SK-N-SH (cell line): Measurements from ENCODE around the gene PCSK9. TPM values are rescaled to one million over a fixed set of nuclear protein-coding genes. Genes with fewer than 3 reads are reported as not detected.

Experiments
- CTCF ChIA-PET: fragments of 300-600, 350-600 bp; formaldehyde crosslinking; extraction: SDS; loops from one replicate; lab custom pipeline; 2021; lab: Yijun Ruan, JAX
- POLR2A ChIA-PET: fragments of 350-600 bp; sonication (Branson Sonifier 250); formaldehyde crosslinking; extraction: SDS; loops from one replicate; lab custom pipeline; 2020; ENCODE audit warnings: antibody characterized with exemption, inconsistent platforms; lab: Yijun Ruan, JAX
- DNase-seq: peaks from one replicate; pipeline ENCODE4 v3.0.0; 2012
- H2AFZ ChIP-seq: fragments of 200-600 bp; sonication (generic); 2 replicates; pipeline ENCODE4 v1.8.1; 2016; ENCODE audit warnings: antibody characterized with exemption, mild to moderate bottlenecking, low read depth
- H3F3A ChIP-seq: fragments of 200-600 bp; sonication (generic); replicated peaks from 2 replicates; pipeline ENCODE3; 2016; ENCODE audit warnings: antibody characterized with exemption, mild to moderate bottlenecking; ENCODE audit not compliant: insufficient read depth
- H3K27ac ChIP-seq, 2 experiments: fragments of 200-500 bp in 1 of 2; fragments of 200-600 bp in 1 of 2; sonication (Bioruptor generic) in 1 of 2; sonication (generic), shearing (Covaris generic) in 1 of 2; 2 replicates each; pipeline versions ENCODE4 v1.5.1 to v1.6.1; 2014 to 2016; ENCODE audit warnings: low read depth in 2 of 2, inconsistent platforms in 1 of 2, low read length in 1 of 2, mild to moderate bottlenecking in 1 of 2, mixed read lengths in 1 of 2
- H3K27me3 ChIP-seq: fragments of 200-600 bp; sonication (generic), shearing (Covaris generic); 2 replicates; pipeline ENCODE4 v1.6.1; 2016; ENCODE audit warnings: mixed run types; ENCODE audit not compliant: insufficient read depth
- H3K36me3 ChIP-seq, 2 experiments: fragments of 200-500 bp in 1 of 2; fragments of 200-600 bp in 1 of 2; sonication (Bioruptor generic) in 1 of 2; sonication (generic) in 1 of 2; replicated peaks in 1 of 2; 2 replicates each; pipeline versions ENCODE3 to v1.5.1; 2014 to 2016; ENCODE audit warnings: low read length in 1 of 2, mild to moderate bottlenecking in 1 of 2; ENCODE audit not compliant: insufficient read depth in 2 of 2, control insufficient read depth in 1 of 2
- H3K4me1 ChIP-seq, 2 experiments: fragments of 200-500 bp in 1 of 2; fragments of 200-600 bp in 1 of 2; sonication (Bioruptor generic) in 1 of 2; sonication (generic), shearing (Covaris generic) in 1 of 2; 2 replicates each; pipeline versions ENCODE4 v1.5.1 to v1.6.1; 2014 to 2016; ENCODE audit warnings: low read depth in 1 of 2, low read length in 1 of 2, mixed run types in 1 of 2; ENCODE audit not compliant: insufficient read depth in 2 of 2, control insufficient read depth in 1 of 2
- H3K4me2 ChIP-seq: fragments of 200-600 bp; sonication (generic), shearing (Covaris generic); 2 replicates; pipeline ENCODE4 v1.6.1; 2017; ENCODE audit warnings: mixed run types
- H3K4me3 ChIP-seq, 2 experiments: fragments of 200-500 bp in 1 of 2; fragments of 200-600 bp in 1 of 2; sonication (Bioruptor generic) in 1 of 2; sonication (generic), shearing (Covaris generic) in 1 of 2; 2 replicates each; pipeline versions ENCODE4 v1.5.1 to v1.8.1; 2014 to 2016; ENCODE audit warnings: low read depth in 2 of 2, inconsistent platforms in 1 of 2, low read length in 1 of 2, mild to moderate bottlenecking in 1 of 2, mixed read lengths in 1 of 2, moderate library complexity in 1 of 2
- H3K79me2 ChIP-seq: fragments of 200-600 bp; sonication (generic); 2 replicates; pipeline ENCODE4 v1.8.1; 2017; ENCODE audit warnings: mild to moderate bottlenecking; ENCODE audit not compliant: insufficient read depth
- H3K9ac ChIP-seq: fragments of 200-600 bp; sonication (generic); 2 replicates; pipeline ENCODE4 v1.6.1; 2017; ENCODE audit warnings: mixed run types
- H3K9me2 ChIP-seq: fragments of 200-600 bp; sonication (generic); 2 replicates; pipeline ENCODE4 v1.6.1; 2017; ENCODE audit warnings: mixed run types
- H3K9me3 ChIP-seq: fragments of 200-600 bp; sonication (generic); 2 replicates; pipeline ENCODE4 v1.6.1; 2017; ENCODE audit warnings: mixed run types, mild to moderate bottlenecking, moderate library complexity
- H4K20me1 ChIP-seq: fragments of 200-600 bp; sonication (generic); 2 replicates; pipeline ENCODE4 v1.6.1; 2017; ENCODE audit warnings: mild to moderate bottlenecking, mixed run types; ENCODE audit not compliant: insufficient read depth
- CTCF ChIP-seq: fragments of 200-600 bp; sonication (generic); IDR thresholded peaks from 2 replicates; pipeline ENCODE4 v1.6.1; 2017; ENCODE audit warnings: antibody characterized with exemption, mild to moderate bottlenecking, moderate library complexity
- ELF1 ChIP-seq: IDR thresholded peaks from 2 replicates; pipeline ENCODE4 v1.4.0; 2012
- FOSL2 ChIP-seq: IDR thresholded peaks from 2 replicates; pipeline ENCODE4 v1.4.0; 2012; ENCODE audit warnings: low read depth, mild to moderate bottlenecking, moderate library complexity, borderline replicate concordance
- FOXM1 ChIP-seq: IDR thresholded peaks from 2 replicates; pipeline ENCODE4 v1.4.0; 2012; ENCODE audit warnings: low read depth, mild to moderate bottlenecking
- GABPA ChIP-seq: IDR thresholded peaks from 2 replicates; pipeline ENCODE4 v1.4.0; 2012; ENCODE audit warnings: low read depth, mild to moderate bottlenecking
- IRF3 ChIP-seq: fragments of 150-350 bp; IDR thresholded peaks from 2 replicates; pipeline ENCODE4 v1.6.1; 2016; ENCODE audit warnings: mild to moderate bottlenecking, low read depth, low read length
- MEF2A ChIP-seq: IDR thresholded peaks from 2 replicates; pipeline ENCODE4 v1.4.0; 2012; ENCODE audit warnings: low read depth, borderline replicate concordance
- NFIC ChIP-seq: IDR thresholded peaks from 2 replicates; pipeline ENCODE4 v1.4.0; 2012; ENCODE audit warnings: borderline replicate concordance
- RAD21 ChIP-seq: IDR thresholded peaks from 2 replicates; pipeline ENCODE4 v1.6.1; 2012; ENCODE audit warnings: mild to moderate bottlenecking, low read length
- RXRA ChIP-seq: IDR thresholded peaks from 2 replicates; pipeline ENCODE4 v1.4.0; 2012; ENCODE audit warnings: low read depth, mild to moderate bottlenecking, borderline replicate concordance
- SIN3A ChIP-seq: IDR thresholded peaks from 2 replicates; pipeline ENCODE4 v1.6.1; 2012; ENCODE audit warnings: low read depth, mild to moderate bottlenecking, low read length, moderate library complexity, borderline replicate concordance
- TAF1 ChIP-seq: IDR thresholded peaks from 2 replicates; pipeline ENCODE4 v1.6.1; 2012; ENCODE audit warnings: low read depth, mild to moderate bottlenecking, low read length, moderate library complexity, borderline replicate concordance
- TCF12 ChIP-seq: IDR thresholded peaks from 2 replicates; pipeline ENCODE4 v1.4.0; 2012
- TEAD4 ChIP-seq: IDR thresholded peaks from 2 replicates; pipeline ENCODE4 v1.4.0; 2012; ENCODE audit warnings: mild to moderate bottlenecking, borderline replicate concordance; ENCODE audit not compliant: insufficient read depth
- USF2 ChIP-seq: fragments of 150-350 bp; IDR thresholded peaks from 2 replicates; pipeline ENCODE4 v1.6.1; 2017; ENCODE audit warnings: antibody characterized with exemption, low read length, low read depth, borderline replicate concordance
- WGBS: methylation state at CpG from one replicate; pipeline ENCODE4 v1.1.6; 2017; ENCODE audit warnings: low lambda C conversion rate; 5-methylcytosine and 5-hydroxymethylcytosine counted together
- polyA plus RNA-seq, 3 experiments: library from polyadenylated mRNA; depleted of rRNA; stranded (reverse); fragments of >200 nt; gene quantifications; 2 replicates each; pipeline ENCODE4 v1.2.3, GENCODE V29; 2012

The PCSK9 gene
- polyA plus RNA-seq, 1 of the 3 experiments (the other 2 are of a cell fraction) = 0.02 TPM

- Histone ChIP-seq H3K36me3 (no peaks in the 10 kb centered on the region), H3K79me2 (no peaks in the 10 kb centered on the region), H3K4me1 (peaks cover 0 to 28% of the 10 kb centered on the region in 2 experiments; a peak in 1 of 4 replicates)
Measured at GRCh38 chr1:55051621-55052020, 12.3 kb downstream of the PCSK9 start.

More at GRCh38 chr1:55051621-55052020, 12.3 kb downstream of the PCSK9 start:
- TF ChIP-seq MEF2A = no peak
- TF ChIP-seq RXRA = no peak
- TF ChIP-seq RAD21 = no peak
- TF ChIP-seq TAF1 = no peak
- TF ChIP-seq GABPA = no peak
- TF ChIP-seq TEAD4 = no peak
- no peak for TF ChIP-seq NFIC
- no peak for TF ChIP-seq FOSL2
- no peak for TF ChIP-seq USF2
- no peak for TF ChIP-seq CTCF
- TF ChIP-seq TCF12 = no peak
- TF ChIP-seq FOXM1 = no peak
- no peak for TF ChIP-seq IRF3
- TF ChIP-seq SIN3A = no peak
- no peak for TF ChIP-seq ELF1
- TF ChIP-seq, all 33 proteins: peak for 0
- Histone ChIP-seq H3K4me3 (no peak overlapping the region), H3F3A (no peaks in the 10 kb centered on the region), H3K9me3 (no peaks in the 10 kb centered on the region), H3K4me2 (no peak overlapping the region), H2AFZ (no peak overlapping the region), H3K9me2 (no peaks in the 10 kb centered on the region), H3K27me3 (no peaks in the 10 kb centered on the region), H3K27ac (no peak overlapping the region), H3K9ac (no peak overlapping the region), H4K20me1 (no peaks in the 10 kb centered on the region)
- no peak for DNase-seq
- 71% methylated on average over 9 of the region's 9 CpGs for WGBS
- CTCF ChIA-PET = interaction anchor here (0.8 kb wide), 1 partner anchor 106 kb away, joined by 3 read pairs; no protein-coding TSS in a partner anchor
- POLR2A ChIA-PET = interaction anchor here (0.6 kb wide), 1 partner anchor 8 kb away, joined by 3 read pairs; no protein-coding TSS in a partner anchor
